Adipocyte (in vitro differentiated cells): Measurements from ENCODE around the gene PDCD1.
"Not testable (repeated sequence)": the region's sequence is repeated elsewhere in the genome, so short reads cannot be mapped to it uniquely, and the experiment has no call there.

ENCODE experiments used
- DNase-seq: peaks from one replicate; pipeline ENCODE4 v3.0.0-alpha.2; 2015; ENCODE audit warnings: low read depth
- H3K27me3 ChIP-seq: replicated peaks from 2 replicates; pipeline ENCODE4 v1.7.0; 2013; ENCODE audit warnings: mild to moderate bottlenecking, low read length, moderate library complexity; ENCODE audit not compliant: control insufficient read depth, insufficient read depth
- H3K36me3 ChIP-seq: 2 replicates; pipeline ENCODE4 v1.7.0; 2013; ENCODE audit warnings: low read length, mild to moderate bottlenecking, moderate library complexity; ENCODE audit not compliant: control insufficient read depth, insufficient read depth, severe bottlenecking
- H3K4me1 ChIP-seq: 2 replicates; pipeline ENCODE4 v1.7.0; 2013; ENCODE audit warnings: mild to moderate bottlenecking, low read length, moderate library complexity; ENCODE audit not compliant: control insufficient read depth, insufficient read depth
- H3K4me3 ChIP-seq: 2 replicates; pipeline ENCODE4 v1.7.0; 2013; ENCODE audit warnings: mild to moderate bottlenecking, low read length, moderate library complexity
- H3K9ac ChIP-seq: 2 replicates; pipeline ENCODE4 v1.7.0; 2013; ENCODE audit warnings: mild to moderate bottlenecking, low read length, moderate library complexity
- H3K9me3 ChIP-seq: 2 replicates; pipeline ENCODE4 v1.7.0; 2013; ENCODE audit warnings: mild to moderate bottlenecking, low read length, moderate library complexity; ENCODE audit not compliant: control insufficient read depth

PDCD1 gene

DNA sequence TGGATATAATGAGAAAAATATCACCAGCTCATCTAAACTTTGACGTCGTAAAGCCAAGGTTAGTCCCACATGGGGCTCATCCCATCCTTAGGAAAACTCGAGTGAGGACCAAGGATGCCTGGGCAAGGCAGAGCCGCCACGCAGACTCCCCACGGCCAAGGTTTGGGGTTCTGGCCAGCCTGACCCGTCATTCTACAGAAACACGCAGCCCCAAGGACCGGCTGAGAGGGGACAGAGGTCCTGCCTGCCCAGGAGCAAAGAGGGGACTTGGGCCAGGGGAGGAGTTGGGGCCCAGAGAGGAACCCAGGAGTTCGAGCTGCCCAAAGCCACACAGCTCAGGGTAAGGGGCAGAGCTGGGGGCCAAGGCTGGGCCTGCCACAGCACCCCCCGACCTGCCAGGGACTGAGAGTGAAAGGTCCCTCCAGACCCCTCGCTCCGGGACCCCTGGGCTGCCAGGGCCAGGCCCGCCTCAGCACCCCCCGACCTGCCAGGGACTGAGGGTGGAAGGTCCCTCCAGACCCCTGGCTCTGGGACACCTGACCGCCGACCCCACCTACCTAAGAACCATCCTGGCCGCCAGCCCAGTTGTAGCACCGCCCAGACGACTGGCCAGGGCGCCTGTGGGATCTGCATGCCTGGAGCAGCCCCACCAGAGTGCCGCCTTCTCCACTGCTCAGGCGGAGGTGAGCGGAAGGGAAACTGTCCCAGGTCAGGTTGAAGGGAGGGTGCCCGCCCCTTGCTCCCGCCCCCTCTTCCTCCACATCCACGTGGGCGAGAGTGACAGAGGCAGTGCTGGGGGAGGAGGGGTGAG lies at the start of gene PDCD1:
Gene PDCD1, minus strand, starts transcription at position 689 of the 811 bp plus-strand sequence. Its CDS starts 56 bp downstream, at position 633.
- Histone ChIP-seq H3K9ac (peak within 1 kb of the TSS; percentile 43), H3K9me3 (no peaks in the 10 kb centered on the region), H3K27me3 (peaks cover 18% of the 10 kb centered on the region), H3K4me1 (peaks cover 16% of the 10 kb centered on the region), H3K36me3 (no peaks in the 10 kb centered on the region), H3K4me3 (peak within 1 kb of the TSS; percentile 28)
- no peak for DNase-seq

DNA sequence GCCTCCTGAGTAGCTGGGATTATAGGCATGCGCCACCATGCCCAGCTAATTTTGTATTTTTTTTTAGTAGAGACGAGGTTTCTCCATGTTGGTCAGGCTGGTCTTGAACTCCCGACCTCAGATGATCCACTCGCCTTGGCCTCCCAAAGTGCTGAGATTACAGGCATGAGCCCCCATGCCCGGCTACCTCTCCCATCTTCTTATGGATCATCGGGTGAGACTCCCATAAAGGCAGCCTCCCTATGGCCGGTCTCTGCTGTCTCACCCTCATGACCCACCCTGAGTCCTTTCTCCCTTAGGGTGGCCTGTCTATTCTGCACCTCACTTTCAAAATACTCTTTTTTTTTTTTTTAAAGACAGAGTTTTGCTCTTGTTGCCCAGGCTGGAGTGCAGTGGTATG lies 49.1 kb upstream of the PDCD1 start:
- not testable (repeated sequence) for DNase-seq, H3K4me3 ChIP-seq, H3K9ac ChIP-seq, H3K9me3 ChIP-seq, H3K36me3 ChIP-seq, H3K4me1 ChIP-seq
- H3K27me3 ChIP-seq: peaks cover 14% of the 10 kb centered on the region

DNA sequence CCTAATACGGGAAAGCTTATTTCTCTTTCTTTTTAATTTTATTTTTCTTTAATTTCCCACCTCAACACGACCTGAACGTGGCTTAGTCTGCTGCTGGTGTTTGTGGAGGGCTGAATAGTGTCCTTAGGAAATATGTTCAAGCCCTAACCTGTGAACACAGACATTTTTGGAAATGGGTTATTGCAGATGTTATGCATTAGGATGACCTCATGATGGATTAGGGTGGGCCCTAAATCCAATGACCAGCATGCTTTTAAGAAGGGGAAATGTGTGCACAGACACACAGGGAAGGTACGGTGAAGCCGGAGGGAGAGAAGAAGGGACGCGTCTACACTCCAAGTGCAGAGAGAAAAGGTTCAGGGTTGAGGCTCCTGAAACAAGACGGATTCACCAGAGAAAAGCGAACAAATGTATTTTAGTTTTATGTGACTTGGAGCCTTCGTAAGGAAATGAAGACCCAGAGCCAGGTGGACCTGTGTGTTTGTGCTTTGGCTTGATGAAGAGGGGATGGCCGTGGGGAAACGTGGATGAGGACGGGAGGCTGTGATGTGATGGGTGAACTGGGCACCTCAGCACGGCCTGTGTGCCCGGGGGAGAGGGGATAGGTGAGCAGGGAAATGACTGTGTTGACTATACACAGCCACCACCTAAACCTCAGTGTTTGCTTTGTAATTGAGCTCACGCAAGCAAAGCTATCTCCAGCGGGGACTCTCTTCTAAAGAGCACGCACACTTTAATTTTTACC lies 48.3 kb upstream of the PDCD1 start:
- Histone ChIP-seq H3K9me3 (no peaks in the 10 kb centered on the region), H3K4me3 (no peak overlapping the region), H3K4me1 (no peaks in the 10 kb centered on the region), H3K27me3 (peaks cover 17% of the 10 kb centered on the region), H3K9ac (no peak overlapping the region), H3K36me3 (no peaks in the 10 kb centered on the region)
- DNase-seq: no peak

DNA sequence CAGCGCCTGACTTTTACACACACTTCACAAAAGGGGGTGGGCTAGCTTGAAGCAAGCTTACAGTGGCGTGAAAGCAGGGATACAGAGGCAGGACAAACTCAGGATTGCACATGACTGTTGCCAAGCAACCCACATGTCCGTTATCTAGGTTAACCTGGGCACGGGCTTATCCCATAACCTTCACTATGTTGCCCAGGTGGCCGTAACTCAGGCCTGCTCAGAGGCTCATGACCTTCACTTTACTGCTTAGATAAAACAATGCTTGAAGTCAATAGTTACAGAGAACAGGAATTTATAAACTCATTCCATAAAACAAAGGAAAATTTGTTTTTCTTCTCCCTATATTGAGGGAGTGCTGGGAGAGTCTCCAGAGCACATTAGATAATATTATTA lies 47.7 kb upstream of the PDCD1 start:
- H3K4me3 ChIP-seq, H3K36me3 ChIP-seq, DNase-seq, H3K4me1 ChIP-seq, H3K9ac ChIP-seq, H3K9me3 ChIP-seq: not testable (repeated sequence)
- peaks cover 20% of the 10 kb centered on the region for H3K27me3 ChIP-seq

DNA sequence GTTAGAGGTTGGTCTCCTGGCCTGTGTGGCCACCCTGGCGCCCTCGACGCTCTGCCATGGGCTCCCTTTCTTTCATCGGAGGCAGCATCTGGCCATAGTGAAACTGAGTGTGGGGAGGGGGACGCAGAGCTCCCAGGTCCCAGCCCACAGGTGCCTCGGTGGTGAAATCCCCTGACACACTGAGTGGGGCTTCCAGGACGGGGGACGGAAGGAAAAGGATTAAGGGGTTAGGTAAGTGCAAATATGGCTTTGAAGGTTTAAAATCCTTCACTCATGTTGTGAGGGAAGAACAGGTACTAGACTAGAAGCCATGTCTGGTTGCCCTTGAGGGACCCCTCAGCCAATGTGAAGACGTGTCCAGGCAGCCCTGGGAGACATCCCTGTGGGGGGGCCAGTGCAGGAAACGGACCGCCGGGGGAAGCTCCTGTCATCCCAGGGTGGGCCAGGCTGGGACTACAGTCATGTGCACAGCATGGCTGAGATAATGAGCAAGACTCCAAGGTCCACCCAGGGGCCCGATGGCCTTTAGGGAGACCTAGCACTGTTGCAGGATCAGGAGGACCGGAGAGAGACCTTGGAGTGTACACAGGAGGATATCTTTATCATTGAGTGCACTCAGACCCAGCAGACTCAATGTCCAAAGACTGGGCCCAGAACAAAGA lies 47.2 kb upstream of the PDCD1 start:
- Histone ChIP-seq H3K27me3 (peaks cover 26% of the 10 kb centered on the region), H3K4me1 (peaks cover 4% of the 10 kb centered on the region), H3K9me3 (no peaks in the 10 kb centered on the region), H3K36me3 (no peaks in the 10 kb centered on the region), H3K4me3 (no peak overlapping the region), H3K9ac (no peak overlapping the region)
- DNase-seq: no peak

DNA sequence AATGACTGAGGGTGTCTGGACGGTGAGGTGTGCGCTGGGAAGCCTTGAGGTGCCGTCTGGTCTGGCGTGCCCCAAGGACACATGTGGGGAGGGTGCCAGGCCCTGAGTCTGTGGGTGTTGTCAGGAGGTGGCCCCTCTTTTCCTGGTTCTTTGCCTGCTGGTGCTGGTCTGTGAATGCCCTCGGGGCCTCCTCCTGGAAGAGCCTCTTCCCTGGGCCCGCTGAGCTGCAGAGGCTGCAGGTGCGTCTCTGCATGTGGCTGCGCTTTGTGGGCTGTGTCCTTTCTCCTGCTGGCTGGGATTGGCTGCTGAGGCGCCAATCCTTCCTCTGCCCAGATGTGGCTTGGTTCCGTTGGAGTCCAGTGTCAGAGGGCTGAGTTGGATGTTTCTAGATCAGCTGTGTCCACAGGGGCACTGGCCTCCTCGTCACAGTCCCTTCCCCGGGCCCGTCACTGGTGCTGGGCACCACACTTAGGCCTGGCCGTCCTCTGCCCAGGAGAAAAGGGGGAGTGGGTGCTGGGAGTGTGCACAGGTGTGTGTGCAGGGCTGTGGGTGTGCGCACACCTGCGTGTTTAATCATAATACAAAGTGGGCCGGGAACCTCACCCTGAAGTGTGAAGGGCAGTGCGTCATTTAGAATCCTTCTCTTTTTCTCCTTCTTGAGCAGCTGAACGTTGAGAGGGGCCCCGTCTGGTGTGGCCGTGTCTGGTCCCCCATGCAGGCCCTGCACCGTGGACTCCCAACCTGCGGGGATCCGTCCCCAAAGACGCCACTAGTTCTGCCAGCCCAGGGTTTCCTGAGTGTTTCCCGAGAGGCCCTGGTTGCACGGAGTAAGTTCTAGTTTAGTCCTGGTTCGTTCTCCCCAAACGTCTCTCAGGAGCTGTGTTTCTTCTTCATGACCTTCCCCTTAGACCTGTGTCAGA lies 46.4 kb upstream of the PDCD1 start:
- peaks cover 33% of the 10 kb centered on the region for H3K27me3 ChIP-seq
- no peak overlapping the region for H3K9ac ChIP-seq
- H3K9me3 ChIP-seq: no peaks in the 10 kb centered on the region
- DNase-seq: no peak
- no peaks in the 10 kb centered on the region for H3K36me3 ChIP-seq
- peaks cover 4% of the 10 kb centered on the region for H3K4me1 ChIP-seq
- H3K4me3 ChIP-seq: no peak overlapping the region

DNA sequence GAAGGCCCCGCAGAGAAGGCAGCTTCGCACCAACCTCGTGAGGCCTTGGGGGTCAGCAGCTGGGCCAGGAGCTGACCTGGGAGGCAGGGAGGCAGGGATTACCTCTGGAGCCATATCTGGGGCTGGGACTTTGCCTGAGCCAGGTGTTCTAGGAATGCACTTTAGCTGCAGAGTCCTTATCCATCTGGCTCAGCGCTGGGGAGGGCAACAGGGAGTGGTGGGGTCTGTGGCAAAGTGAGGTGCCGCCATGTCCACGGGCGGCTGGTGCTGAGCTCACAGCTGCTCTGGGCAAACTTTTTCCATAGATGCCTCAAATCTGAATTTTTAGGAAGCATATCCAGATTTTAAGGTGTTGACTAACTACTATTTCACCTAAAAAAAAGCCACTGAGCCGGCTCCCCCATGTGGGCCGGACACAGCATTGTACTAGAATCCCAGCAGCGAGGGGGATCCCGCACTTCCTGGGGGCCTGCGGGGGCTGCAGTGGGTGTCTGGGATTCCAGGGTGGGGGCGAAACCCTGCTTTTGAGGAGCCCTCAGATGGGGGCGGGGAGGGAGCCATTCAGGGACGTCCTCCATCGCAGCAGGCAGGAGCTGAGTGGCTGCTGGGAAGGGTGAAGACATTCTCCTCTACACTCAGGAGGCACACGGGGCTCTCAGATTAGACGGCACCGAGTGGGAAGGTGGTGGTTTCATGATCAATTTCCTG lies 45.5 kb upstream of the PDCD1 start:
- H3K4me1 ChIP-seq: peaks cover 9% of the 10 kb centered on the region
- H3K9me3 ChIP-seq: no peaks in the 10 kb centered on the region
- no peak for DNase-seq
- H3K27me3 ChIP-seq: peaks cover 34% of the 10 kb centered on the region
- no peak overlapping the region for H3K4me3 ChIP-seq
- H3K9ac ChIP-seq: no peak overlapping the region
- H3K36me3 ChIP-seq: no peaks in the 10 kb centered on the region

DNA sequence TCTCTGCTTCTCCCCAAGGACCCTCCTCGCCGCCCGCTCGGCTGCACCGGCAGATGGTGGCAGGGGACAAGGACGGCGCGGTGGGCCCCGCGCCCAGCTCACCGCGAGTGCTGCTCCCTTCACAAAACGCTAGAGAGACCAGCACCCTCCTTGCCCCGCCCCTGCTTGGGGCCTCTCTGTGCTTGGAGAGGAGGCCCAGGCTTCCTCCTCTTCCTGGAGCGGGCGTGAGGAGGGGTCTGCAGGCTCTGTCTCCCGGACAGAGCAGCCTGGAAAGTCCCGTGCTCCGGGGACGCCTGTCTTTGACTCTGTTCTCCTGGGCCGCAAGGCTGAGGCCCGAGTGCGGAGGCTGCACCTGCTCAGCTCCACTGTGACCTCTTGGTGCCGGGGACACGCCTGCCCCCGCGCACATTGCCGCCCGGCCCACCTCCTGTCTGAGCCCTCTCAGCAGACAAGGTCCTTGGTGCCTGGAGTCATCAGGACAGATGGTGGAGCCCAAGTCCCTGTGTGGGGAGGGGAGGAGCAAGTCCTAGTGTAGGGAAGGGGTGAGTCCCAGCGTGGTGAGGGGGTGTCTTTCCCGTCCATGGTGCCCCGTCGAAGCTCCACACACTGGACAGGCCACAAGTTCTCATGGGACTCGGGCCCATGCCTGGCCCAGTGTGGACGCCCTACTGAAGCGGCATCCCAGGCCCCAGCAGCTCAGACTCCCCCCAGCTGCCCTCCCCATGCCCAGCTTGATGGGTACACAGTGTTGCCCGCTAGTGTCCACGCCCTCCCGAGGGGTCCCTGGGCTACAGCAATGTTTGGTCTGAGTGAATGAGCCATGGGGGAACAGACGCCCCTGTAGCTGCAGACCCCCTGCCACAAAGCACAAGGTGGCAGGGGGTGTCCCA lies 44.7 kb upstream of the PDCD1 start:
- H3K4me3 ChIP-seq: no peak overlapping the region
- no peak overlapping the region for H3K9ac ChIP-seq
- no peaks in the 10 kb centered on the region for H3K36me3 ChIP-seq
- H3K27me3 ChIP-seq: peaks cover 30% of the 10 kb centered on the region
- H3K4me1 ChIP-seq: peaks cover 12% of the 10 kb centered on the region
- no peak for DNase-seq
- H3K9me3 ChIP-seq: no peaks in the 10 kb centered on the region

DNA sequence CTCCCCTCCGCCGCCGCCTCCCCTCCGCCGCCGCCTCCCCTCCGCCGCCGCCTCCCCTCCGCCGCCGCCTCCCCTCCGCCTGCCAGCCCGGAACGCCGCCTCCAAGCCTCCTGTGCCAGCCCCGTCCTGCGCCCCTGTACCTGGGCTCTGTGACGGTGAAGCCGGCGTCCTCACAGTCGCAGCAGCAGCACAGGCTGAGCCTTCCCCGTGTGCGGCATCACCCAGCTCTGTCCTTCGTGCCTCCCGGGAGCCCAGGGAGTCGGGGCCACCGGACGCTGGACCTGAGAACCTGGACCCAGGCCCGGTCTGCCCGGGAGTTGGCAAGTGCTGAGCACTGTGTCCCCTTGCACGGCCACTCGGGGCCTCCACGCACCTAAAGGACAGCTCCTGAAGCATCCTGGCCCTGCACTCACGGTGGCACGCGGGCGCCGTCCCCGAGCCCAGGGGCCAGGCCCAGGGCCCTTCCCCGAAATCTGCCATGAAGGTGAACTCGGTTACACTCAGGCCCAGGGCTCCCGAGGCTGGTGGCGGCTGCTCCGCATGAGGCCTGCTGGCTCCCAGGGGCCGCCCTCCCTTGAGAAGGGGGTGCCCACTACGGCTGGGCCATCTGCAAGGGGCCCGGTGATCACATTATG lies 43.8 kb upstream of the PDCD1 start:
- Histone ChIP-seq H3K4me1 (peaks cover 12% of the 10 kb centered on the region), H3K9ac (no peak overlapping the region), H3K27me3 (peaks cover 29% of the 10 kb centered on the region), H3K9me3 (no peaks in the 10 kb centered on the region), H3K4me3 (no peak overlapping the region), H3K36me3 (no peaks in the 10 kb centered on the region)
- no peak for DNase-seq
